Renal cortex interstitium (tissue), 3 donors: ENCODE data around the gene NAT16. TPM values are rescaled to one million over a fixed set of nuclear protein-coding genes. Genes with fewer than 3 reads are reported as not detected.

Experiments
- polyA plus RNA-seq, 3 donors: library from polyadenylated mRNA; unstranded; fragments of 120-200 nt; gene quantifications; one replicate each; pipeline ENCODE4 v1.2.1, GENCODE V29; 2013; ENCODE audit not compliant: insufficient read length in 3 of 3

The NAT16 gene
- polyA plus RNA-seq, 3 donors: 0.06 to 0.08 TPM; not detected in 1

Other genes starting within 250 kb of the NAT16 start
- gene MUC3A, start 230.8 kb downstream of the NAT16 start, polyA plus RNA-seq: 1 to 10 TPM in 1 of 3 donors, under 1 TPM in 2; 0.69 to 1.2 (median 0.72) TPM
- gene MUC12, start 210.7 kb downstream of the NAT16 start, polyA plus RNA-seq: under 1 TPM; 0.02 to 0.36 (median 0.22) TPM
- gene MUC17, start 160.2 kb downstream of the NAT16 start, polyA plus RNA-seq: under 1 TPM in 1 of 3 donors, not detected in 2; 0.39 TPM
- 10 to 100 TPM; 16.9 to 22.3 (median 17.0) TPM for gene TRIM56, start 94.8 kb downstream of the NAT16 start, polyA plus RNA-seq
- 1 to 10 TPM in 2 of 3 donors, under 1 TPM in 1; 0.89 to 1.5 (median 1.1) TPM for gene SERPINE1, start 53.2 kb downstream of the NAT16 start, polyA plus RNA-seq
- gene AP1S1, start 25.8 kb downstream of the NAT16 start, polyA plus RNA-seq: 10 to 100 TPM; 63.4 to 77.4 (median 73.4) TPM
- under 1 TPM; 0.08 to 0.61 (median 0.17) TPM for gene VGF, start 14.7 kb downstream of the NAT16 start, polyA plus RNA-seq
- 1 to 10 TPM in 1 of 3 donors, under 1 TPM in 2; 0.53 to 1.5 (median 0.99) TPM for gene MOGAT3, start 20.7 kb upstream of the NAT16 start, polyA plus RNA-seq
- gene PLOD3, start 37.3 kb upstream of the NAT16 start, polyA plus RNA-seq: 10 to 100 TPM; 43.6 to 54.4 (median 53.0) TPM
- 10 to 100 TPM; 50.2 to 76.5 (median 68.2) TPM for gene ZNHIT1, start 37.9 kb upstream of the NAT16 start, polyA plus RNA-seq
- 10 to 100 TPM in 2 of 3 donors, 1 to 10 TPM in 1; 8.2 to 19.5 (median 12.1) TPM for gene CLDN15, start 57.5 kb upstream of the NAT16 start, polyA plus RNA-seq
- 100 to 1,000 TPM; 131 to 168 (median 139) TPM for gene FIS1, start 64.8 kb upstream of the NAT16 start, polyA plus RNA-seq
- 10 to 100 TPM; 71.4 to 78.3 (median 73.1) TPM for gene IFT22, start 141.5 kb upstream of the NAT16 start, polyA plus RNA-seq
- 10 to 100 TPM; 22.3 to 34.7 (median 28.3) TPM for gene COL26A1, start 182.6 kb upstream of the NAT16 start, polyA plus RNA-seq